Naive B cell (primary cell): ENCODE measurements around the gene TSPAN3. TPM values are rescaled to one million over a fixed set of nuclear protein-coding genes. Genes with fewer than 3 reads are reported as not detected.

ENCODE experiments used
- ATAC-seq, 2 donors: fragments of 150-1000 bp; cut with Tn5 transposase; 2 replicates each; pipeline ENCODE4 v1.10.0; 2021; ENCODE audit warnings: low read depth in 2 of 2, mild to moderate bottlenecking in 2 of 2, moderate library complexity in 2 of 2
- DNase-seq: peaks from one replicate; pipeline ENCODE4 v3.0.0; 2022
- H3K27ac Mint-ChIP-seq, 6 donors: one replicate each; pipeline ENCODE4 v1.8.0; 2020 to 2022; ENCODE audit warnings: mild to moderate bottlenecking in 6 of 6, mixed read lengths in 6 of 6, moderate library complexity in 5 of 6, inconsistent platforms in 2 of 6
- H3K27me3 Mint-ChIP-seq, 3 donors: one replicate each; pipeline ENCODE4 v1.8.0; 2021 to 2022; ENCODE audit warnings: mixed read lengths in 3 of 3, mild to moderate bottlenecking in 1 of 3
- H3K36me3 Mint-ChIP-seq, 2 donors: one replicate each; pipeline ENCODE4 v1.8.0; 2020 to 2022; ENCODE audit warnings: mixed read lengths in 2 of 2, inconsistent platforms in 1 of 2, mild to moderate bottlenecking in 1 of 2
- H3K4me1 Mint-ChIP-seq, 3 donors: one replicate each; pipeline ENCODE4 v1.8.0; 2020 to 2022; ENCODE audit warnings: mixed read lengths in 3 of 3, inconsistent platforms in 1 of 3, mild to moderate bottlenecking in 1 of 3, moderate library complexity in 1 of 3
- H3K4me3 Mint-ChIP-seq, 8 donors: one replicate each; pipeline ENCODE4 v1.8.0; 2020 to 2022; ENCODE audit warnings: mild to moderate bottlenecking in 8 of 8, mixed read lengths in 8 of 8, moderate library complexity in 8 of 8, inconsistent platforms in 2 of 8
- H3K9me3 Mint-ChIP-seq, 7 donors: one replicate each; pipeline ENCODE4 v1.8.0; 2020 to 2022; ENCODE audit warnings: mixed read lengths in 7 of 7, mild to moderate bottlenecking in 5 of 7, inconsistent platforms in 2 of 7, moderate library complexity in 1 of 7
- polyA plus RNA-seq, 6 donors: library from polyadenylated mRNA; unstranded; fragments of 300-500 nt; fragmentation: Illumina TruSeq; gene quantifications; one replicate each; pipeline ENCODE4 v1.2.3, GENCODE V29; 2021; ENCODE audit warnings: low read depth in 6 of 6

Gene TSPAN3
- polyA plus RNA-seq, 6 donors from 2014 or later = 418 to 685 (median 569) TPM

DNA sequence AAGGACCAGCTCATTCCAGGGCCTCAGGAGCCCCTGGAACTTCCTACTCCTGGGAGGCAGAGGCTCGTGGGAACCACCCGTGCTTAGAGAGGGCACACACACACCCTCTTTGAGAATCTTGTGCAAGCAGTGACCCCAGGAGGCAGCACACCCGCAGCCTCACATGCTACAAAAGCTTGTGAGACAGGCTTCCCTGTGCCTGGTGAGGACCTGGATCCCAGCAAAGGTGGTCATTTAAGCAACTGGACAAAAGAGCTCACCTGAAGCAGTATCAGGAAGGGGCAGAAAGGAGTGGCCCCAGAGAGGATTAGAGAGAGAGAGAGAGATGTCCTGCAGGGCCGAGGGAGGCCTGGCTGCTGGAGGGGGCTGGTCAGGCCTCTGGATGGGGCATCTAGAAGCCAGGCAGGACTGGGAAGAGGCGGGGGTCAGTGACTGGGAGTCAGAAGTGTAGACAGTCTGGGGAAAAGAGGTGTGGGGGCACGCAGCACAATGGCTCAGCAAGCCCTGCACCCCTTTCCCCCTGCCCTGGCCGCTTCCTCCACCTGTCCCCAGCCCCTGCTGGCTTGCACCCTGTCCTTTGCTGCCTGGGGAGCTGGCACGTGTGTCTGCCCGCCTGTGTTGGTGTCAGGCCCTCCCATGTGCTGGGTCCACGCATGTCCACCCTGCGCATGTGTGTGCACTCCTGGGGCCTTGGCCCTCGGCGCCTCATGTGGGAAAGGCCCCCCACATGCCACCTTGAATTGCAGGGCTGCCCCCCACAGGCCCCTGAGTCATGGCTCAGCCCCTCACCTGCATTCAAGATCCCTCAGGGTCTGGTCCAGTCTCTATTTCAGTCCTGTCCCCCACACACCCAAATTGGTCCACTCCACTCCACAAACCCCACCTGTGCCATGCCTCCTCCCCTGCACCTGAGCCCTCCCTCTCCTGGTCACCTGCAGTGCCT, 36.9 kb downstream of the TSPAN3 start:
- Mint-ChIP-seq H3K27me3 (no peaks in the 10 kb centered on the region), H3K4me1 (peaks cover 19 to 50% (median 43%) of the 10 kb centered on the region in 3 donors), H3K36me3 (peaks cover 0 to 8% of the 10 kb centered on the region in 2 donors), H3K27ac (peak overlapping the region in 5 of 6 donors; percentile 56 to 96 (median 78)), H3K9me3 (peaks cover 0 to 4% (median 0%) of the 10 kb centered on the region in 7 donors), H3K4me3 (peak overlapping the region in 2 of 8 donors; percentile 3 to 43)
- DNase-seq (no peak), ATAC-seq (no peak)

- ATAC-seq = no peak
- Mint-ChIP-seq H3K27ac (peak overlapping the region in 2 of 6 donors; percentile 78), H3K36me3 (peaks cover 0 to 8% of the 10 kb centered on the region in 2 donors), H3K4me1 (peaks cover 22 to 50% (median 44%) of the 10 kb centered on the region in 3 donors), H3K27me3 (no peaks in the 10 kb centered on the region), H3K9me3 (peaks cover 0 to 4% (median 0%) of the 10 kb centered on the region in 7 donors), H3K4me3 (no peak overlapping the region)
- DNase-seq = no peak
Observed at GRCh38 chr15:77033417-77033728, 37.5 kb downstream of the TSPAN3 start.

DNA sequence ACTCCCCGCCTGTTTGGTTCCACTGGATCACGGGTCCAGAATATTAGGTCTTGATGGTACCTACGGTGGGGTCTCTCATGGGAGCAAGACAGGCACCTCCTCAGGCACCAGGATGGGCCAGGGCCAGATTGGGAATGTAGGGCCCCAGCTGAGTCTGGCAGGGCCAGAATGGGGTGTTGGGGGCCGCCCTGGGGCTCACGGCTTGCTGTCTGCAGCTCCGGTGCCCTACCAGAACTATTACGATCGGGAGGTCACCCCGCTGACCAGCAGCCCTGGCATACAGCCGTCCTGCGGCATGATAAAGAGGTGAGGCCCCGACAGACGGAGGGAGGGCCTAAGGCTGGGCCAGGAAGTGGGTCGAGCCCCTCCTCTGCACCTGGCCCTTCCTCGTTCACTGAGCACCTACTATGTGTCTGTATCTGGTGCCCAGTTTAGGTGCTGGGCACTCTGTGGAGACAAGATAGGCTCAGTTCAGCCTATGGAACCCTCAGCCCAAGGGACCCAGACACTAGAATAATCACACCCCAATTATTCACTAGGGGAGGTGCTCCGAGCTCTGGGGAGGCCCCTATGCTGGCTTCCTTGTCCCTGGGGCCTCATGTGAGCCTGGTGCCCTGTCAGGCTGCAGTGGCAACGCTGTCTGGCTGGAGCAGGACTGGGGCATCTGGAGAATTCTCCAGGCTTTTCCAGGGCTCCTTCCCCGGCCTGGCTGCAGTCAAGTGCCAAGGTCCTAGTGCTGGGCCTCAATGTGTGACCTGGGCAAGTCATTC, 38.1 kb downstream of the TSPAN3 start:
- peaks cover 0 to 4% (median 0%) of the 10 kb centered on the region in 7 donors for H3K9me3 Mint-ChIP-seq
- H3K36me3 Mint-ChIP-seq = peaks cover 0 to 8% of the 10 kb centered on the region in 2 donors
- peak overlapping the region in 1 of 6 donors; percentile 18 for H3K27ac Mint-ChIP-seq
- H3K4me1 Mint-ChIP-seq = peaks cover 22 to 50% (median 42%) of the 10 kb centered on the region in 3 donors
- no peak overlapping the region for H3K4me3 Mint-ChIP-seq
- no peak for DNase-seq
- H3K27me3 Mint-ChIP-seq = no peaks in the 10 kb centered on the region
- ATAC-seq = no peak

DNA sequence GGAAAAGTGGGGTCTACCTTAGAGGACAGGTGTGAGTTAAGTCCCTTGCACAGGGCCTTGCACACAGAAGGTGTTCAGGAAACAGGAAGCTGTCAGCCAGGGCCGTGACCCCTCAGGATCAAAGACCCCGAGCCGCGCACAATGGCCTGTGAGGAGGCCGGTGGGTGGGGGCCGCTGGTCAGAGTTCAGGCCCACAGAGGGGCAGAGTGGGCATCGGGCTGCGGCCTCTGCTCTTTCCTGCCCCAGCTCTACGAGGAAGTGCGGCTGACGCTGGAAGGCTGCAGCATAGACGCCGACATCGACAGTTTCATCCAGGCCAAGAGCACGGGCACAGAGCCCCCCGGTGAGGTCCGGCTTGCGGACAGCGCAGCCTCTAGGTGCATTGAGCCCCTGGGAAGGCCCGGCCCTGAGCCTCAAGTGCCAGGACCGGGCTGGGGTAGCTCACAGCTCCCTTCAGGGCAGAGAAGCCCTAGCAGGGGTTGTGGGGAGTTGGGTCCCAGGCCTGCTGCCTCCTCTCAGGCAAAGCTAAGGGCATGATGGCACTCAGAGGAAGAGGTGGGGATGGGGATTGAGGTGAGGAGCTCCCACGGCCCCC, 38.8 kb downstream of the TSPAN3 start:
- H3K27me3 Mint-ChIP-seq = no peaks in the 10 kb centered on the region
- DNase-seq = no peak
- peak overlapping the region in 2 of 6 donors; percentile 67 to 76 for H3K27ac Mint-ChIP-seq
- H3K4me3 Mint-ChIP-seq = no peak overlapping the region
- no peak for ATAC-seq
- peaks cover 0 to 2% (median 0%) of the 10 kb centered on the region in 7 donors for H3K9me3 Mint-ChIP-seq
- peaks cover 0 to 2% of the 10 kb centered on the region in 2 donors for H3K36me3 Mint-ChIP-seq
- H3K4me1 Mint-ChIP-seq = peaks cover 20 to 45% (median 37%) of the 10 kb centered on the region in 3 donors

GRCh38 chr15:77031376-77032050, 39.4 kb downstream of the TSPAN3 start:
- Mint-ChIP-seq H3K9me3 (peaks cover 0 to under 1% (median 0%) of the 10 kb centered on the region in 7 donors), H3K36me3 (no peaks in the 10 kb centered on the region), H3K4me3 (peak overlapping the region in 1 of 8 donors; percentile 30), H3K27ac (peak overlapping the region in 4 of 6 donors; percentile 38 to 76 (median 72)), H3K4me1 (peaks cover 20 to 42% (median 37%) of the 10 kb centered on the region in 3 donors), H3K27me3 (no peaks in the 10 kb centered on the region)
- ATAC-seq (peak; percentile 93 to 95), DNase-seq (peak; percentile 55)

DNA sequence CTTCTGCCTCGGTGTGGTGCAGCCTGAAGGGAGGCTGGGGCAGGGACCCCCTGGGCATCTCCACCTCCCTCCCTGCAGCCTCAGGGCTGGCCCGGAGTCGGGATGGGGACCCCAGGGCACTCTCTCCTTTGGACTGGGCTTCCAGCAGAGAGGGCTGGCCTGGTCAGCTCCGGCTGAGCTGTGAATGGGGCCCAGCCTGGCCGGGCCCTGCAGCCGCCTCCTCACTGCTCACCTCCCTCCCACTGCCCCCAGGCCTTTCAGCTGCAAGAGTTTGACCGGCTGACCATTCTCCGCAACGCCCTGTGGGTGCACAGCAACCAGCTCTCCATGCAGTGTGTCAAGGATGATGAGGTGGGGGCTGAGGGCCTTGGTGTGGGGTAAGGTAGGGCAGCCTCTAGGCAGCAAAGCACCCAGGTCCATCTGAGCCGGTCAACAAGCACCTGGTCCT, 40.0 kb downstream of the TSPAN3 start:
- Mint-ChIP-seq H3K9me3 (no peaks in the 10 kb centered on the region), H3K27me3 (no peaks in the 10 kb centered on the region), H3K27ac (peak overlapping the region in 4 of 6 donors; percentile 38 to 81 (median 72)), H3K36me3 (no peaks in the 10 kb centered on the region), H3K4me3 (peak overlapping the region in 1 of 8 donors; percentile 30), H3K4me1 (peaks cover 20 to 36% (median 36%) of the 10 kb centered on the region in 3 donors)
- DNase-seq = no peak
- peak in 1 of 2 donors; percentile 4 for ATAC-seq

GRCh38 chr15:77030048-77030927, 40.6 kb downstream of the TSPAN3 start:
- H3K36me3 Mint-ChIP-seq = no peaks in the 10 kb centered on the region
- H3K4me3 Mint-ChIP-seq = no peak overlapping the region
- H3K27me3 Mint-ChIP-seq = no peaks in the 10 kb centered on the region
- no peaks in the 10 kb centered on the region for H3K9me3 Mint-ChIP-seq
- ATAC-seq = no peak
- H3K4me1 Mint-ChIP-seq = peaks cover 20 to 36% (median 33%) of the 10 kb centered on the region in 3 donors
- H3K27ac Mint-ChIP-seq = peak overlapping the region in 2 of 6 donors; percentile 30 to 80
- no peak for DNase-seq

- no peak for DNase-seq
- Mint-ChIP-seq H3K27ac (peak overlapping the region in 1 of 6 donors; percentile 80), H3K9me3 (no peaks in the 10 kb centered on the region), H3K36me3 (no peaks in the 10 kb centered on the region), H3K27me3 (no peaks in the 10 kb centered on the region), H3K4me1 (peaks cover 19 to 33% (median 27%) of the 10 kb centered on the region in 3 donors), H3K4me3 (no peak overlapping the region)
- ATAC-seq = no peak
Observed at GRCh38 chr15:77029166-77030047, 41.5 kb downstream of the TSPAN3 start.

DNA sequence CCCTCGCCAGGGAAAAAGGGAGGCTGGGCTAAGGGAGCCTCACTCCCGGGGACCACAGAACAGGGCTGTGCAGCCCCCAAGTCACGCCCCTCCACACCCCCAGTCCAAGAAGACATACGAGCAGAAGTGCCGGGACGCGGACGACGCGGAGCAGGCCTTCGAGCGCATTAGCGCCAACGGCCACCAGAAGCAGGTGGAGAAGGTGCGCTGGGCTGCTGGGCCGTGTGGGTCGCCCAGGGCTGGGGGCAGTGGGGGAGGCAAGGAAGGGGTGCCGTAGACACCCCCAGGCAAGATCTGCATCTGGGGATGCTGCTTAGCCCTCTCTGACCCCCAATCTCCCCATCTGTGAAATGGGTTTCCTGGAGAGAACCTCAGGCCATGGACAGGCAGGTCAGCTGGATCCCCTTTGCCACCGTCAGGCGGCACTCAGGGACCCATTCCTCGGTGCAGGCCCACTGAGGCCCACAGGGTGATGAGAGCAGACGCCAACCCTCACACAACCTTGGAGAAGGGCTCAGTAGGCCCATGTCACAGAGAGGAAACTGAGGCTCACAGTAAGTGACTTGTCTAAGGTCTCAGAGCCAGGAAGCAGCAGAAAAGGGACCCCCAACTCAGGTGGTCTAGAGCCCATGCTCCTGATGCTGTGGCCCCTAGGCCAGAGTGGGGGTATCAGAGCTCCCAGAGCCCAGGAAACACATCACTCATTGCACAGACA, 42.3 kb downstream of the TSPAN3 start:
- Mint-ChIP-seq H3K4me1 (peaks cover 21 to 33% (median 31%) of the 10 kb centered on the region in 3 donors), H3K9me3 (no peaks in the 10 kb centered on the region), H3K27ac (peak overlapping the region in 2 of 6 donors; percentile 79 to 80), H3K27me3 (no peaks in the 10 kb centered on the region), H3K4me3 (no peak overlapping the region), H3K36me3 (peaks cover 0 to under 1% of the 10 kb centered on the region in 2 donors)
- DNase-seq = no peak
- no peak for ATAC-seq

GRCh38 chr15:77027697-77028450, 43.0 kb downstream of the TSPAN3 start:
- peaks cover 0 to 8% of the 10 kb centered on the region in 2 donors for H3K36me3 Mint-ChIP-seq
- DNase-seq = no peak
- H3K9me3 Mint-ChIP-seq = no peaks in the 10 kb centered on the region
- no peak overlapping the region for H3K4me3 Mint-ChIP-seq
- ATAC-seq = no peak
- peaks cover 25 to 40% (median 38%) of the 10 kb centered on the region in 3 donors for H3K4me1 Mint-ChIP-seq
- H3K27ac Mint-ChIP-seq = no peak overlapping the region
- no peaks in the 10 kb centered on the region for H3K27me3 Mint-ChIP-seq
